ENCODE results near the gene OR2T10.
A peak's percentile ranks its signal among the peaks of the same experiment; 100 is the strongest.
"Not testable (repeated sequence)": the region's sequence is repeated elsewhere in the genome, so short reads cannot be mapped to it uniquely, and the experiment has no call there.

The OR2T10 gene

GRCh38 chr1:248592655-248593054 lies 4.8 kb downstream of the OR2T10 start:
- DNase-seq: no peak

DNA sequence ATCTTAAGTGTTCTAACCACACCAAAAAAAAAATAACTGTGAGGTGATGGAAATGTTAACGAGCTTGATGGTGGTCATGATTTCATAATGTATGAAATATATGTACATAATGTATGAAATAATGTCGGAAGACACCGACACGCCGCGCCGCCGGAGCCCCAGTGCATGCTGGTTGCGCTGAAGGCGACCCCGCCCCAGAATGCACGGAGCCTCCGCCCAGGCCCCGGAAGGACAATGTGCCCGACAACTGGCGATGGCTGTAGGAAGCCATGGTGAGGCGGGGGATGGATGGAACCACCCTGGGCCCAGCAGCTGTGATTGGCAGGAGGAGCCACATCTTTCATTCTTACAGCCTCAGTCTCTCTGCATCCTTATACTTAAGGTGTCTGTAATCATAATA lies 7.4 kb downstream of the OR2T10 start:
- DNase-seq: no peak

- DNase-seq: no peak
Observed at GRCh38 chr1:248589334-248589733, 8.2 kb downstream of the OR2T10 start.

GRCh38 chr1:248585266-248585665 lies 12.2 kb downstream of the OR2T10 start:
- DNase-seq: no peak

DNA sequence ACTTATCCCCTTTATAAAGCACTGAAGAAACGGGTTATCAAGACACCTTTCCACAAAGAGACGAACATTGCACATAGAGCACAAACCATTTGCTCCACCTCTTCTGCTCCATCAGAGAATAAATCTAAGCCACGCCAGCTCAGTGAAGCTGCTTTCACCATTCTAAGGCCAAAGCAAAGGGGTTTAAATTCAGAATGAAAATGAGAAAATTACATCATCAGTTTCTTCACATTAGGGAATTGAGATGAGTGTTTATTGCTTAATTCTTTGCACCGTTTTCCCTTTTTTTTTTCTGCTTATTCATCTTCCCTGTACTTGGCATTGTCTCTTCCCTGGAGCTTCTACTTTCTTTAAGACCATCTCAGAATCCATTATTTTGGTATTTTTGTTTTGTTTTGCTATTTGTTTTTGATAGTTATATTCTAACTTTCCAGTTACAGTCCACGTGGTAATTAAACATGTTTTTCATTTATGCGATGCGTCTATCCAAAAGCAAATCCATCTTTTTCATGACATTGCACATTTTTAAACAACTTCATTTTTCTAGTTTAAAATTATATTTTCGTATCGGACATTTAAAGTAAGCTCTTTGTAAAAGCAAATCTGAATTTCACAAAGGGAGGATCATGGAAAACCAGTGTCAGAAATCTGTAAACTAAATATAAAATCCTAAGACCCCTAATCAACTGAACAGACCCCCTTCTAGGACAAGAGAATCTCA lies 21.1 kb downstream of the OR2T10 start:
- DNase-seq: peak; percentile 65 to 68

- not testable (repeated sequence) for DNase-seq
Observed at GRCh38 chr1:248574657-248575056, 22.8 kb downstream of the OR2T10 start, which contains the start of gene OR2T34. TSS of gene OR2T34 (minus strand) at chr1:248574757. CDS start at chr1:248574757, 0 bp downstream.

GRCh38 chr1:248573856-248574255 lies 23.6 kb downstream of the OR2T10 start:
- DNase-seq: not testable (repeated sequence)

- not testable (repeated sequence) for DNase-seq
Observed at GRCh38 chr1:248572049-248572448, 25.5 kb downstream of the OR2T10 start.

DNA sequence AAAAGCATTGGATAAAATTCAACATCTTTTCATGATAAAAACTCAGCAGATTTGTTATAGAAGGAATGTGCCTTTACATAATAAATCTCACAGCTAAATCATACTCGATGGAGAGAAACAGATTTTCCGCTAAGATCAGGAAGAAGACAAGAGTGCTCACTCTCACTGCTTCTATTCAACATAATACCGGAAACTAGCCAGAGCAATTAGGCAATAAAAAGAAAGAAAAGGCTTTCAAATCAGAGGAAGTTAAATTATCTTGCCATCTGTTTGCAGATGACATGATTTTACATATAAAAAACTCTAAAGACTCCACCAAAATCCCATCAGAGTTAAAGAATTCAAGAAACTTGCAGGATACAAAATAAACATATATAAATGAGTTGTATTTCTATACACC lies 26.7 kb downstream of the OR2T10 start:
- peak; percentile 20 to 30 for DNase-seq

DNA sequence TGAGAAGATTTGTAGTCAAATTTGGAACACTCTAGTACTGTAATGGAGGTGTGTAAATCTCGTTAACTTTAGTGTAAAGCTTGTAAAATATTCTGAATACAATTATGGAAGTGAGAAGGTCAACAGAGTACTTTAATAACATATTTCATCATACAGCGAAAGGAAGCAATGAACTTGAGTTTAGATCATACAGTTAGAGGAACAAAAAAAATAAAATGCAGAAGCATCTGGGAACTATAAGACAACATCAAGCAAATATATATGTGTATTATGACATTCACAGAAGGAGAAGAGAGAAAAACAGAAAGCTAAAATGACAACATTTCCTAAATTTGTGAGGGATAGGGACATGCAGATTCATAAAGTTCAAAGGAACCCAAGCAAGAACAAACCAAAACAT lies 28.5 kb downstream of the OR2T10 start:
- peak; percentile 60 to 86 for DNase-seq

DNA sequence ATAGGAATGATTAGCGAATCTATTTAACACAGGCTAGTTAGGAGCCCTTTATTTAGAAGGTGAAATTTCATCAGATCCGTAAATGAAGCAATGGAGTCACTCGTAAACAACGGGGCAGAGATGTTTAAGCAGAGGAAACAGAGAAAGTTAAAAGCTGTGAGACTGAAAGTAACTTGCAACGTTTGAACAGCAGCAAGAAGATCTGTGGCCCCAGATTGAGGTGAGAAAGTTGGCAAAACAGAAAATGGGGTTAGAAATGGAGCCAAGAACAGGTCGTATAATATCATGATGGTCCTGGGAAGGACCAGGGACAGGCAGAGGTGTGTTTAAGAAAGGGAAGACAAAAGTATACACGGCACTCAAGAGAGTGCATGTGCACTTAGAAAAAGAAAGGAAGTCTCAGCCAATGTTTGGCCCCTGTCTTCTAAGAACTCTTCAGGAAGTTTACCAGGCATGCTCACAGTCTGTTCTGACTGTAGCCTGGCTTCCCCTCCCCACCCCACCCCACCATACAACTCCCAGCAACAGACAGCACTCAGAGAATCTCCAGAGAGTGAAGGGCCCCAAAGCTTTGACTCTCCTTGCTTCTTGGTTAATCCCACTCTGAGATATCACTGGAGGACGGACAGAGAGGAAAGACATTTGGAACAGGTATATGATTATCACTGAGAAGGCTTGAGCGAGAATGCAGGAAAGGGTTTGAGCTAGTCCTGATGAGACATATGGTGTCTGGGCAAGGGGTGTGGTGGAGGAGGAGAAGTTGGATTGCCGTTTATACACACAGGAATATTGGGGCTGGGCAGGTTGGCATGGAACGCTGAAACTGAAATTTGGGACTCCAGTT lies 31.7 kb downstream of the OR2T10 start:
- DNase-seq: not testable (repeated sequence)

- DNase-seq: not testable (repeated sequence)
Observed at GRCh38 chr1:248562672-248563071, 34.8 kb downstream of the OR2T10 start, which contains the start of gene OR2T29. TSS of gene OR2T29 (minus strand) at chr1:248562772. CDS start at chr1:248559491, 3,281 bp downstream.

GRCh38 chr1:248551027-248551426 lies 46.5 kb downstream of the OR2T10 start:
- not testable (repeated sequence) for DNase-seq

DNA sequence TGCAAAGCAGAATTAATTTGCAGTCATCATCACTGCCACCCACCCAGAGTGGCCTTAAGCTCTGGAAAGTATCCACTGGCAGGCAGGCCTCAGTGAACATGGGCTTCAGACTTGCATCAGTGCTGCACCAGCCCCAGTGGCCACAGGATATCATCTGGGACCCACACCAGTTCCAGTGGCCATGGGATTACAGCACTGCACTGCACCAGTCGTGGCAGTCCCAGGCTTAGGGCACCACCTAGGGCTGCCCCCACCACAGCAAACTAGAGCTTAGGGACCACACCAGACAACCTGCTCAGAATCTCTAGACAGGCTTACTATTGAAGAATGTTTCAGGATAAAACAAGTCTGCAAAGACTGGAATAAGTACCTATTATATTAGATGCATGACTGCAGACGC lies 50.1 kb downstream of the OR2T10 start:
- DNase-seq: not testable (repeated sequence)

Data from inflammatory macrophage treated with lipopolysaccharide for 1 hour (primary cell).